Activated CD4-positive, alpha-beta T cell treated with anti-CD3 and anti-CD28 coated beads, Interleukin-2, amount 10 ng/mL, durations not matched to agents 7 days and 5 days (primary cell): ENCODE measurements around the gene MYH9. TPM values are rescaled to one million over a fixed set of nuclear protein-coding genes. Genes with fewer than 3 reads are reported as not detected.
"Not testable (repeated sequence)": the region's sequence is repeated elsewhere in the genome, so short reads cannot be mapped to it uniquely, and the experiment has no call there.

Experiments
- CTCF ChIA-PET: fragments of 350-600 bp; sonication (Branson Sonifier 250); formaldehyde crosslinking; loops from one replicate; lab custom pipeline; 2021; ENCODE audit warnings: antibody characterized with exemption; lab: Charles Lee
- POLR2A ChIA-PET: fragments of 350-600 bp; sonication (Branson Sonifier 250); formaldehyde crosslinking; loops from one replicate; lab custom pipeline; 2021; ENCODE audit warnings: antibody characterized with exemption; lab: Charles Lee
- DNase-seq: peaks from one replicate; pipeline ENCODE4 v3.0.0-alpha.2; 2020
- H3K27ac Mint-ChIP-seq: one replicate; pipeline ENCODE4 v1.8.0; 2021; ENCODE audit warnings: mild to moderate bottlenecking, moderate library complexity, mixed read lengths
- H3K27me3 Mint-ChIP-seq: one replicate; pipeline ENCODE4 v1.8.0; 2021; ENCODE audit warnings: mixed read lengths
- H3K36me3 Mint-ChIP-seq: one replicate; pipeline ENCODE4 v1.8.0; 2021; ENCODE audit warnings: low read depth, mixed read lengths
- H3K4me1 Mint-ChIP-seq: one replicate; pipeline ENCODE4 v1.8.0; 2021; ENCODE audit warnings: mixed read lengths
- H3K4me3 Mint-ChIP-seq: one replicate; pipeline ENCODE4 v1.8.0; 2021; ENCODE audit warnings: mild to moderate bottlenecking, moderate library complexity, mixed read lengths
- H3K9me3 Mint-ChIP-seq: one replicate; pipeline ENCODE4 v1.8.0; 2021; ENCODE audit warnings: mixed read lengths
- total RNA-seq, 2 experiments: library from RNA; stranded (reverse); gene quantifications; one replicate each; pipeline ENCODE4 v1.2.3, GENCODE V29; 2021

MYH9 gene
- total RNA-seq, 2 experiments from 2014 or later = 881 to 1,009 TPM

DNA sequence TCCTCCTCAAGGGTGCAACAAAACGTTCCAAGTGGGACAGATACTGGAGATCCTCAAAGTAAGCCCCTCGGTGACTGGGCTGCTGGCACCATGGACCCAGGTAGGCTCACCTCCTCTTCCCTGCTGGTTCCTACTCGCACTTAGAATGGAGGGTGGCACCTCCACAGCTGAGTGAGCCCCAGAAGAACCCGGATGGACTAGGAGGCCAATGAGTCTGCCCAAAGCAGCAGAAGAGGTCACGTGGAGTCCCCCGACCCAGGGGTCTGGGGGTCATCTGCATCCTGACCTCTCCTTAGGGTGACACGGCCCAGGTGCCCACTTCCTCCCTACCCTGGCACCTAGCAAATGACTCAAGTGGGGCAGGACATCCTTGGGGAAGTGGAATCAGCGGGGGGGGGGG is 130.5 kb downstream of the MYH9 start:
- Mint-ChIP-seq H3K4me3 (no peak overlapping the region), H3K4me1 (peaks cover 69% of the 10 kb centered on the region), H3K36me3 (peaks cover 59% of the 10 kb centered on the region), H3K27ac (peak overlapping the region; percentile 64), H3K27me3 (no peaks in the 10 kb centered on the region), H3K9me3 (no peaks in the 10 kb centered on the region)
- DNase-seq = no peak
- CTCF ChIA-PET = interaction anchor here (1.5 kb wide), 1 partner anchor 18 kb away, joined by 5 read pairs; the partner anchor contains the start of gene APOL2
- POLR2A ChIA-PET = no interaction called here

DNA sequence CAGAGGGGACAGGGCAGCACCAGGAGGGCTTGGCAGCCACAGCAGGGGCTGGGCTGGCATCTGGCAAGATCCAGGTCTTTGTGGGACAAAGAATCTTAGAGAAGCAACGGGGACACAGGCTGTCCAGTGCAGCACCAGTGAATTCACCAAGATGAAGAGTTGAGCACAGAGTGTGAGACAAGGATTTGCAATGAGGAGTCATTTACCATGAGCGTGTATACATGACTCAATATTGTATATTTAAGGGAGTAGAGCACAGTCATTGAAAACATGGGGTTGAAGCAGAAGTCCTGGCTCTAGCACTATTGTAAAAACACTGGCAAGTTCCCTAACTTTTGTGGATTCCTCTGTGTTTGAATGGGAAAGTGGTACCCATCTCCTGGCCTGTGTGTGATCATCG is 131.3 kb downstream of the MYH9 start:
- Mint-ChIP-seq H3K9me3 (no peaks in the 10 kb centered on the region), H3K27me3 (no peaks in the 10 kb centered on the region), H3K4me3 (no peak overlapping the region), H3K27ac (peak overlapping the region; percentile 15), H3K36me3 (peaks cover 54% of the 10 kb centered on the region), H3K4me1 (peaks cover 77% of the 10 kb centered on the region)
- no peak for DNase-seq
- ChIA-PET POLR2A (no interaction called here), CTCF (interaction anchor here (1.5 kb wide), 2 partner anchors 17 to 68 kb away, joined by 3 to 5 read pairs; partner anchors contain the start of gene APOL2)

DNA sequence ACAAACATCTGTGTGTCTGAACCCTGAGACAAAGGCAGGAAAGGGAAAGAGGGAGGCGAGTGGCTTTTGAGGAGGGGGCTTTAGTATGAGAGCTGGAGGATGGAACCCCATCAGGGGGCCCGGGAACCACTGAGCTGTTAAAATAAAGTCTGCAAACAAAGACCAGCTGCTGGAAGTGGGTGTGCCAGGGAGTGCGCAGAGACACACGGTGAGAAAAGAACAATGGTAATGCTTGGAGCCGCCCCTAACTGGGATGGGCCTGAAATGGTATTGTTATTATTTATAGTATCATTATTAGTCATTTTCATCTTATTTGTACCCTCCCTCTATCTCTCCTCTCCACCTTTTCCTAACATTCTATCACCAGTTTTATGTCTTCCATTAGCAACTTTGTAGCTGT is 132.2 kb downstream of the MYH9 start:
- POLR2A ChIA-PET, H3K27me3 Mint-ChIP-seq, DNase-seq, H3K9me3 Mint-ChIP-seq: not testable (repeated sequence)
- Mint-ChIP-seq H3K27ac (peak overlapping the region; percentile 15), H3K36me3 (peaks cover 46% of the 10 kb centered on the region), H3K4me3 (peak overlapping the region; percentile 90), H3K4me1 (peaks cover 76% of the 10 kb centered on the region)
- CTCF ChIA-PET = interaction anchor here (1.5 to 4.1 kb wide), 2 partner anchors 15 to 69 kb away, joined by 3 to 53 read pairs; partner anchors contain the start of gene APOL2

DNA sequence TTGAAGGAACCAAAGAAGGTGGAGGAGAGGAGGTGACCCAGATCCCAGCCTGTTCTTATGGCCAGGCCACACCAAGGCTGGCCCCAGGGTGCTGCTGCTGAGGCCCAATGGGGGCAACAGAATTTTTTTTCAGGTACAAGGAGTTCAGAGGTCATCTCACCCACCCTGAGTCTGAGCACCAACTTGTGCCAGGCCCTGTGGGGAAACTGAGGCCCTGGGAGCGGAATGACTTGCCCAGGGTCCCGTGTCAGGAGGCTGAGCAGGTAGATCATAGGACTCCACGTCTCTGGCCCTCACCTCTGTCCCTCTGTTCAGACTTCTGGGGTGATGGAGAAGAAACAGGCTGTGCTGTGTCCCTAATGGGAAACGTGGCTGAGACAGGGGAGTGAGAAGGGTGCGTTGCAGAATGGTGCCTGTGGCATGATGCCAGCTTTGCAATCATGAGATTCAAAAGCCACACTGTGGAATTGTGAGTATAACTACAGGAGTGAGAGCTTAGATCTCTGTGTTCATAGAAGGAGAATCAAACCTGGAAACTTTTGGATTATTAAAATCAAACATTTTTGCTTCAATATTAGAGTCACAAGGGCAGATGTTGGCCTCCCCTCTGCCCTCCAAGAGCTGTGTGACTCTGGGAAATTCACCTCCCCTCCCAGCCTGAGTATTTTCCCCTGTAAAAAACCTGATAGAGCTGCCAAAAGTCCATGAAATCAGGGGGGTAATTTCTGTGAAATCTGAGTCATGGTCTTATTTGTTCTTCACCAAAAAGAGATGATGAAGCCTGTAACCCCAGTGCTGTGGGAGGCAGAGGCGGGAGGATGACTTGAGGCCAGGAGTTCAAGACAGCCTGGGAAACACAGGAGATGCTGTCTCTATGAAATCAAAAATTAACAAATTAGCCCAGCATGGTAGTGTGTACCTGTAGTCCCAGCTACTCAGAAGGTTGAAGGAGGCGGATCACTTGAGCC is 134.0 kb downstream of the MYH9 start:
- Mint-ChIP-seq H3K4me1 (peaks cover 61% of the 10 kb centered on the region), H3K36me3 (peaks cover 35% of the 10 kb centered on the region), H3K27ac (peak overlapping the region; percentile 93), H3K4me3 (peak overlapping the region; percentile 90), H3K27me3 (no peaks in the 10 kb centered on the region), H3K9me3 (peaks cover 4% of the 10 kb centered on the region)
- no peak for DNase-seq
- POLR2A ChIA-PET = interaction anchor here (1.7 kb wide), 1 partner anchor 15 kb away, joined by 7 read pairs; the partner anchor contains the start of gene APOL2
- CTCF ChIA-PET = interaction anchor here (1.0 to 4.1 kb wide), 7 partner anchors 11 to 47 kb away, joined by 3 to 53 read pairs (median 4); partner anchors contain the start of gene APOL2

DNA sequence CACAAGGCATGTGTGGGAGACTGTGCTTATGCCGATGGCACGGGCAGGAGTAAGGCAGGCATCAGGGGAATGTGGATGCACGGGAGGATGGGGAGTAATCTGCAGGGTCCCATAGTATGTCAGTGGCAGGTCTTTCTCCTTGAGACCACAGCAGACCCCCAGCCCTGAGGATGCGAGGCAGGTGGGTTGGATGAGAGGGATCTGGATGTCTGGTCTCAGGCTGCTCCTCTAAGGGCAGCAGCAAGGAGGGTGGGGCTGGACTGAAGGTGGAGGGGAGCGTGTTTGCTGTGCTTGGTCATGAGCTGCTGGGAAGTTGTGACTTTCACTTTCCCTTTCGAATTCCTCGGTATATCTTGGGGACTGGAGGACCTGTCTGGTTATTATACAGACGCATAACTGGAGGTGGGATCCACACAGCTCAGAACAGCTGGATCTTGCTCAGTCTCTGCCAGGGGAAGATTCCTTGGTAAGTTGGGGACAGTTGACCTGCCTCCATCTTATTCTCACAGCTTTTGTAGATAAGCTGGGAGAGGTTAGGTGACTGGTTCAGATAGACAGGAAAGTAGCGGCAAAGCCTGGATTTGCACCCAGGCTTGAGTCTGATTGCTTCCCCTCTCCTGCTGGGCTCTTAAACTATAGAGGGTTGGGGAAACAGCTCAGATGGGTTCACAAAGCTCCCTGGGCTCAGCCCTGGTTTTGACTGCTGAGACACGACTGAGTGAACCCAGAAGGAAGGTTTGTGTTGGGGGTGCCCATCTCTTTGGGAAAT is 134.8 kb downstream of the MYH9 start, which contains the start of gene APOL1:
APOL1 (plus strand) TSS at position 380 of the 769 bp plus-strand sequence. CDS start 1,823 bp downstream, outside the sequence.
- Mint-ChIP-seq H3K4me3 (peak within 1 kb of the TSS; percentile 90), H3K27ac (peak within 1 kb of the TSS; percentile 93), H3K27me3 (no peaks in the 10 kb centered on the region), H3K9me3 (peaks cover 9% of the 10 kb centered on the region), H3K36me3 (peaks cover 30% of the 10 kb centered on the region), H3K4me1 (peaks cover 52% of the 10 kb centered on the region)
- POLR2A ChIA-PET = interaction anchor here (0.6 to 1.7 kb wide), 3 partner anchors 14 to 51 kb away, joined by 3 to 7 read pairs (median 3); partner anchors contain the start of gene APOL2
- CTCF ChIA-PET = interaction anchor here (1.0 to 4.1 kb wide), 6 partner anchors 12 to 48 kb away, joined by 3 to 53 read pairs (median 6); partner anchors contain the start of gene APOL2
- DNase-seq = peak; percentile 75

DNA sequence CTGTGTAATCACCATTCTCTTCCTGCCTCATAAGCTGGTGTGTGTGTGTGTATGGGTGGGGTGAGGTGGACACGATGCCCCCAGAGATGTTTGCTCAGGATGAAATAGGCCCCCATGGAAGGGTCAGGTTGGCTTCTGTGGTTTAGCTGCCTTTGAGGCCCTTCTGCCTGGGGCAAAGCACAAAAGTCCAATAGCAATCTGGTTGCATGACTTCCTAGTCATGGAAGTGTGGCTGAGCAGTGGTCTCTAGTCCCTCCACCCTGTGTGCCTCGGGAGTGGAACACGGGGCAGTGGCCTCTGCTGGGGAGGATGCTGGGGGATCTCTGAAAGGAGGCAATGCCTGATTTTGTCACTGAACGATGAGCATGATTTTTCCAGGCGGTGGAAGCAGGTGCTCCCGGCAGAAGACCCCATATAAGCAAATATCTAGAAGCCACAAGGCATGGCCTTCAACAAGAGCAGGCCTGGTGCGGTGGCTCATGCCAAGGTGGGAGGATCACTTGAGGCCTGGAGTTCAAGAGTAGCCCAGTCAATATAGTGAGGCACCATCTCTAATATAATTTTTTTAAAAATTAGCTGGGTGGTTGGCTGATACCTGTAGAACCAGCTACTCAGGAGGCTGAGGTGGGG is 135.7 kb downstream of the MYH9 start:
- Mint-ChIP-seq H3K36me3 (peaks cover 26% of the 10 kb centered on the region), H3K4me1 (peaks cover 46% of the 10 kb centered on the region), H3K27ac (peak overlapping the region; percentile 93), H3K4me3 (peak overlapping the region; percentile 90)
- DNase-seq, H3K9me3 Mint-ChIP-seq, H3K27me3 Mint-ChIP-seq: not testable (repeated sequence)
- ChIA-PET CTCF (interaction anchor here (1.0 to 4.1 kb wide), 3 partner anchors 11 to 34 kb away, joined by 3 to 53 read pairs (median 9); partner anchors contain the start of gene APOL2), POLR2A (interaction anchor here (0.6 kb wide), 1 partner anchor 50 kb away, joined by 3 read pairs; no protein-coding TSS in a partner anchor)

DNA sequence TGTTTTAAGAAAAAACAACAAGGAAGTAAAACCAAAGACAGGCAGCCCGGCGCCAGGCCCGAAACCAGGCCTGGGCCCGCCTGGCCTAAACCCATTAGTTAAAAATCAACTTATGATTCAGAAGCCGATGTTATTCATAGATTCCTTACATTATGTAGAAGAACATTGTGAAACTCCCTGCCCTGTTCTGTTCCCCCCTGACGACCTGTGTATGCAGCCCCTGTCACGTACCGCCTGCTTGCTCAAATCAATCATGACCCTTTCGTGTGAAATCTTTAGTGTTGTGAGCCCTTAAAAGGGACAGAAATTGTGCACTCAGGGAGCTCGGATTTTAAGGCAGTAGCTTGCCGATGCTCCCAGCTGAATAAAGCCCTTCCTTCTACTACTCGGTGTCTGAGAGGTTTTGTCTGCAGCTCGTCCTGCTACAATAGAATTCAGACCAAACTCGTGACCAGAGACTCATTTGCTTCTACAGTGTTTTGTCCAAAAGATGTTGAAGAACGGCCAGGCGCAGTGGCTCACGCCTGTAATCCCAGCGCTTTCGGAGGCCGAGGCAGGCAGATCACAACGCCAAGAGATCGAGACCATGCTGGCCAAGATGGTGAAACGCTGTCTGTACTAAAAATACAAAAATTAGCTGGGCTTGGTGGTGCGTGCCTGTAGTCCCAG is 137.3 kb downstream of the MYH9 start:
- Mint-ChIP-seq H3K27ac (peak overlapping the region; percentile 26), H3K36me3 (peaks cover 16% of the 10 kb centered on the region), H3K4me1 (peaks cover 31% of the 10 kb centered on the region)
- H3K27me3 Mint-ChIP-seq, H3K9me3 Mint-ChIP-seq, H3K4me3 Mint-ChIP-seq, POLR2A ChIA-PET, DNase-seq: not testable (repeated sequence)
- CTCF ChIA-PET = interaction anchor here (1.0 to 2.2 kb wide), 2 partner anchors 11 to 17 kb away, joined by 3 to 14 read pairs; partner anchors contain the start of gene APOL2

DNA sequence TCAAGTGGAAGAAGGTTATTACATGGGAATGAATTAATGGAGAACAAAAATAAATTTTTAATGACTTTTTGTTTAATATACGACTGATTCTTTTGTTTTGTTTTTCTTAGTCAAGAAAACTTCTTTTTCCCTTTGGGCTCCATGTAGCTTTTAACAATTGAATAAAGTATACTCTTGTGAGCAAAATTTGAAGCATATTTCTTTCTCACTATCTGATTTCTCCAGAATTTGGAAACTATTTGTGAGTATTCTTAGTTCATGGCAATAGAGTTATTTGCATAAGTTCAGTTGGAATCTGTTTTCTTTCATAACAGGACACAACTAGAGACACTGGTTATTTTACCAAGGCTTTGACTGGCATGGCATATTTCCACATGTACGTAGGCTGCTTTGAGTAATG is 138.6 kb downstream of the MYH9 start:
- ChIA-PET CTCF (interaction anchor here (2.2 kb wide), 1 partner anchor 9 kb away, joined by 14 read pairs; the partner anchor contains the start of gene APOL2), POLR2A (no interaction called here)
- no peak overlapping the region for H3K27ac Mint-ChIP-seq
- H3K27me3 Mint-ChIP-seq = no peaks in the 10 kb centered on the region
- H3K9me3 Mint-ChIP-seq = peaks cover 9% of the 10 kb centered on the region
- no peak overlapping the region for H3K4me3 Mint-ChIP-seq
- peaks cover 11% of the 10 kb centered on the region for H3K36me3 Mint-ChIP-seq
- H3K4me1 Mint-ChIP-seq = peaks cover 22% of the 10 kb centered on the region
- DNase-seq = no peak

DNA sequence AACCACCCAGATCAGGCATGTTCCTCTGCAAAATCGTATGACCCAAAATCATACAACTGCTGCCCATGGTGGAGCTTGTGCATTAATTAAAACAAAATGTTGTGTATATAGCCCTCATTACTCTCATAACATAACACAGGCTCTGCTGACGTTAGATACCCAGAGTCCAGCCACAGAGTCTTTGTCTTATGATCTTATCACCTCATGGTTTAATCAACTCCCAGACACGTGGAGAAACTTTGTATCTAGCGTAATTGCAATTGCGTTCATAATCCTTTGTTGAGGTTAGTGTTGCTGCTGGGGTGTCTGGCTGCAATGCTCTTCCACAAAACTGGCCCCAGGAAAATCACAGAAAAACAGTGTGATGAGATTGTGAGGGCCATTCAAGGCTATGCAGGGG is 139.8 kb downstream of the MYH9 start:
- peaks cover 11% of the 10 kb centered on the region for H3K9me3 Mint-ChIP-seq
- DNase-seq = no peak
- peaks cover 15% of the 10 kb centered on the region for H3K4me1 Mint-ChIP-seq
- ChIA-PET CTCF (no interaction called here), POLR2A (no interaction called here)
- no peaks in the 10 kb centered on the region for H3K27me3 Mint-ChIP-seq
- H3K4me3 Mint-ChIP-seq = no peak overlapping the region
- peaks cover 8% of the 10 kb centered on the region for H3K36me3 Mint-ChIP-seq
- H3K27ac Mint-ChIP-seq = no peak overlapping the region

DNA sequence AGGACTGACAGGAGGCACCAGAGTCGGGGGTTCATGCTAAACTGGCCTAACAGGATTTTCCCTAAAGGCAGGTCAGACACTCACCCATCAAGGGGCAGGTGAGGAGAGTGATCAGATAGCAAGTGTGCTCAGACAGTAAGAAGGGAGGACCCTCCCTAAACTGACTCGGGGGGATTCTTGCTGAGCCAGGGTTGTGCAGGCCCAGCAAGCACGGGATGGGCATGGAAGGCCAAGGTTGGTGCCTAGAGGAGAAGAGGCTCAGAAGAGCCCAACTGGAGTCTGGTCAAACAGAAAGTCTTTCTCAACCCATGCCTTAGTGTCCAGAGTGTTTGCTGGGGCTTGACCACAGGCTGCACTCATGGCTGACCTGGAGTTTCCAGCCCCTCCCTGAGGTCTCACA is 141.0 kb downstream of the MYH9 start:
- CTCF ChIA-PET = no interaction called here
- H3K4me3 Mint-ChIP-seq = no peak overlapping the region
- peaks cover 3% of the 10 kb centered on the region for H3K27me3 Mint-ChIP-seq
- peaks cover 4% of the 10 kb centered on the region for H3K4me1 Mint-ChIP-seq
- H3K9me3 Mint-ChIP-seq = peaks cover 19% of the 10 kb centered on the region
- peaks cover 8% of the 10 kb centered on the region for H3K36me3 Mint-ChIP-seq
- H3K27ac Mint-ChIP-seq = no peak overlapping the region
- DNase-seq = no peak
- POLR2A ChIA-PET = no interaction called here

DNA sequence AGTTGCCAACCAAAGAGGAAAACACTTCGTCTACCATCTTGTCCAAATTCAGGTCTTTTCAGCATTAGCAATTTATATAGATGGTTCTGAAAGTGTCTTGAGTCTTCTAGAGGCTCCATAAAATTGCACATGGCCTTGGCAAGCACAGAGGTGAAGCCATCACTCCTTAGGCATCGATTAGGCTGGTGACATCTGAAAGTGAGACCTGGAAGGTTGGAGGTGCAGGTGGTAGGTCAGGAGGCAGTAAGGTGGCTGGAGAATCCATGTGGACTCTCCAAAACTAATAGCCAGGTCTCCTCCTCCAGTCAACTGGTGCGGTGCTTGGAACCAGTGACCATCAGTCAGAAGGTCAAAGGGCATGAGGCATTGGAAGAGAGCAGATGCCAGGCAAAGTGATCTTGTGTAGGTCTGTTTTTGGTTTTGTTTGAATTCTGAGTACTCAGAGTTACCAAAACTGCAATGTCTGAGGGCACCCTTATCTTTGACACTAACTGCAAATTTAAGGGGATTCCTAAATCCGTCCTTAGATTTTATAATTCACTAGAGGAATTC is 141.9 kb downstream of the MYH9 start:
- Mint-ChIP-seq H3K27ac (no peak overlapping the region), H3K4me1 (no peaks in the 10 kb centered on the region), H3K9me3 (peaks cover 19% of the 10 kb centered on the region), H3K4me3 (no peak overlapping the region), H3K36me3 (peaks cover 8% of the 10 kb centered on the region), H3K27me3 (peaks cover 3% of the 10 kb centered on the region)
- ChIA-PET POLR2A (no interaction called here), CTCF (no interaction called here)
- no peak for DNase-seq
